Measurements from ENCODE around the gene NDFIP2. TPM values are rescaled to one million over a fixed set of nuclear protein-coding genes. Genes with fewer than 3 reads are reported as not detected.

Gene NDFIP2
- total and polyA plus RNA-seq, 2 donors from 2014 or later = 28.7 to 52.2 TPM

DNA sequence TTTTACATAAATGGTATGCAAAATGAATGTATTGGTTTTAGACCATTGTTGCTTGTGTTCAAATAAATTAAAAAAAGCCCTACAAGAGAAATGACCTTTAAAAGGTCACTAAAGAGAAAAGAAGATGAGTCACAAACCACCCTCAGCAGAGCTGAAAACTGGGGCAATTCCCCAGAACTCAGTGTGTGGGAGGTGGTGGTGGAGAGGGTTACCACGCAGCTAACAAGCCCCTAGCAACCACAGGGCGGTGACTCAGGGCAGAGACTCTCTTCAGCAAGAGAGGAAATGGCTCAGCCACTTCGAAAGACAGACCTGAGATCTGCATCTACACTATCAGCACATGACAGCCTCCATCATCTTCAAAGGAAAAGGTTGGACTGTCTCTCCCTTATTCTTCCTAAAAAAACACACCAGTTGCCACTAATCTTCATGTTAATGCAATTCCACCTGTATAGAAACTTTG lies 29.4 kb upstream of the NDFIP2 start:
- Histone ChIP-seq H3K4me1 (ENCODE audit: control insufficient read depth in 2 of 3, insufficient read depth in 2 of 3, low read depth in 1 of 3, low read length in 3 of 3) (no peaks in the 10 kb centered on the region), H3K9me3 (ENCODE audit: control insufficient read depth in 2 of 3, insufficient read depth in 1 of 3, low read length in 3 of 3) (no peaks in the 10 kb centered on the region), H3K27me3 (ENCODE audit: control insufficient read depth, insufficient read depth, low read length) (no peaks in the 10 kb centered on the region), H3K9ac (ENCODE audit: low read length in 3 of 3) (no peak overlapping the region), H3K4me3 (ENCODE audit: low read length in 3 of 3) (no peak overlapping the region), H3K27ac (ENCODE audit: low read depth in 2 of 2, low read length in 2 of 2) (no peak overlapping the region), H3K36me3 (ENCODE audit: control insufficient read depth in 2 of 3, insufficient read depth in 3 of 3, low read length in 3 of 3) (no peaks in the 10 kb centered on the region)
- intact Hi-C loops (cut with DNase I) = no loop called here
- no peak for FAIRE-seq
- TF ChIP-seq, protein P1, sequence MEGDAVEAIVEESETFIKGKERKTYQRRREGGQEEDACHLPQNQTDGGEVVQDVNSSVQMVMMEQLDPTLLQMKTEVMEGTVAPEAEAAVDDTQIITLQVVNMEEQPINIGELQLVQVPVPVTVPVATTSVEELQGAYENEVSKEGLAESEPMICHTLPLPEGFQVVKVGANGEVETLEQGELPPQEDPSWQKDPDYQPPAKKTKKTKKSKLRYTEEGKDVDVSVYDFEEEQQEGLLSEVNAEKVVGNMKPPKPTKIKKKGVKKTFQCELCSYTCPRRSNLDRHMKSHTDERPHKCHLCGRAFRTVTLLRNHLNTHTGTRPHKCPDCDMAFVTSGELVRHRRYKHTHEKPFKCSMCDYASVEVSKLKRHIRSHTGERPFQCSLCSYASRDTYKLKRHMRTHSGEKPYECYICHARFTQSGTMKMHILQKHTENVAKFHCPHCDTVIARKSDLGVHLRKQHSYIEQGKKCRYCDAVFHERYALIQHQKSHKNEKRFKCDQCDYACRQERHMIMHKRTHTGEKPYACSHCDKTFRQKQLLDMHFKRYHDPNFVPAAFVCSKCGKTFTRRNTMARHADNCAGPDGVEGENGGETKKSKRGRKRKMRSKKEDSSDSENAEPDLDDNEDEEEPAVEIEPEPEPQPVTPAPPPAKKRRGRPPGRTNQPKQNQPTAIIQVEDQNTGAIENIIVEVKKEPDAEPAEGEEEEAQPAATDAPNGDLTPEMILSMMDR (IDR thresholded peaks at IDR 0.05; ENCODE audit: borderline replicate concordance, extremely low read depth, insufficient read depth) = no peak
- DNase-seq = no peak

DNA sequence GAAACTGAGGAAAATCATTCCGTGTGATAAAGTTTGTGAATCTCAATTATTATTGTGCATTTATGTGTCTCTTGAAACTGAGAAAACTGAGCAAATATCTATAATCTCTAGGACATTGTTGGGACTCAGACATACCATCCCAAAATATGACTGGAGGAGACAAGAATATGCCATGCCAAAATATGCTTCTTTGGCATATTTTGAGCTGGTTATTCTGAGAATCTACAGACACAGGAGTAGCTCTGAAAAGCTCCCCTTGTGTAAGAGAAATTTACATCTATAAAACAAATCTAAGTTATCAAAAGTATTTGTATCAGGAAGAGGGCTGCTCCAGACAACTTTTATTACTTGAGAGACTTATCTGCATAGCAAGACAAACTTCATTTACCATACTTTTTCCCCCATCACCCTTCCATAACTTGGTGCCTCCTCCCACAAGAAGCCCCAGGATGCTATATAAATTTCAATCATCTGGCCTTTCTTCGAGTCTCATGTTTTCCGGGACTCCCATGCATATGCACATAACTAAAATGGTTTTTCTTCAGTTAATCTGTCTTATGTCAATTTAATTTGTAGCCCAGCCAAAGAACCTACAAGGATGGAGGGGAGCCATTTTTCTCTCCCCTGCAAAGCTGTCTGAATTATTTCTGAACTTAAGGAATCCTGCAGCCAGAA lies 28.6 kb upstream of the NDFIP2 start:
- H3K27ac ChIP-seq (ENCODE audit: low read depth in 2 of 2, low read length in 2 of 2) = no peak overlapping the region
- TF ChIP-seq, protein P1 (IDR thresholded peaks at IDR 0.05; ENCODE audit: borderline replicate concordance, extremely low read depth, insufficient read depth) = no peak
- no peaks in the 10 kb centered on the region for H3K27me3 ChIP-seq (ENCODE audit: control insufficient read depth, insufficient read depth, low read length)
- intact Hi-C loops (cut with DNase I) = no loop called here
- no peak overlapping the region for H3K4me3 ChIP-seq (ENCODE audit: low read length in 3 of 3)
- no peak overlapping the region for H3K9ac ChIP-seq (ENCODE audit: low read length in 3 of 3)
- no peaks in the 10 kb centered on the region for H3K36me3 ChIP-seq (ENCODE audit: control insufficient read depth in 2 of 3, insufficient read depth in 3 of 3, low read length in 3 of 3)
- no peaks in the 10 kb centered on the region for H3K4me1 ChIP-seq (ENCODE audit: control insufficient read depth in 2 of 3, insufficient read depth in 2 of 3, low read depth in 1 of 3, low read length in 3 of 3)
- DNase-seq = no peak
- no peak for FAIRE-seq
- H3K9me3 ChIP-seq (ENCODE audit: control insufficient read depth in 2 of 3, insufficient read depth in 1 of 3, low read length in 3 of 3) = no peaks in the 10 kb centered on the region

DNA sequence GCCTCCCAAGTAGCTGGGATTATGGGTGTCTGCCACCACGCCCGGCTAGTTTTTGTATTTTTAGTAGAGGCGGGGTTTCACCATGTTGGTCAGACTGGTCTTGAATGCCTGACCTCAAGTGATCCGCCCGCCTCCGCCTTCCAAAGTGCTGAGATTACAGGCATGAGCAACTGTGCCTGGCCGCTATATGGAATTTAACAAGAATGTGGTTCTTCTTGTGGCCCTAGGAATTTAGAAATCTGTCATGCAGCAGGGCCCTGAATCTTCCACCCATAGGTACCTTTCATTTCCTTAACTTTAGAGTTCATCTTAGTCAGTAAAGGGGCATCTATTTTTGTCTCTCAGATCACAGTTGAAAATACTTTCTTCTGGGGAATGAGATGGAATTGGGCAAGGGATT lies 25.6 kb upstream of the NDFIP2 start:
- no peak for FAIRE-seq
- TF ChIP-seq, protein P1 (IDR thresholded peaks at IDR 0.05; ENCODE audit: borderline replicate concordance, extremely low read depth, insufficient read depth) = no peak
- no peaks in the 10 kb centered on the region for H3K27me3 ChIP-seq (ENCODE audit: control insufficient read depth, insufficient read depth, low read length)

More for the DNA sequence above, 25.6 kb upstream of the NDFIP2 start:
- Histone ChIP-seq H3K4me3 (ENCODE audit: low read length in 3 of 3) (no peak overlapping the region), H3K27ac (ENCODE audit: low read depth in 2 of 2, low read length in 2 of 2) (no peak overlapping the region), H3K36me3 (ENCODE audit: control insufficient read depth in 2 of 3, insufficient read depth in 3 of 3, low read length in 3 of 3) (no peaks in the 10 kb centered on the region), H3K9me3 (ENCODE audit: control insufficient read depth in 2 of 3, insufficient read depth in 1 of 3, low read length in 3 of 3) (no peaks in the 10 kb centered on the region), H3K4me1 (ENCODE audit: control insufficient read depth in 2 of 3, insufficient read depth in 2 of 3, low read depth in 1 of 3, low read length in 3 of 3) (no peaks in the 10 kb centered on the region), H3K9ac (ENCODE audit: low read length in 3 of 3) (no peak overlapping the region)
- no peak for DNase-seq
- intact Hi-C loops (cut with DNase I) = no loop called here
